GM19468 (cell line): ENCODE data around the gene TMED9.
"Not testable (repeated sequence)": the region's sequence is repeated elsewhere in the genome, so short reads cannot be mapped to it uniquely, and the experiment has no call there.

ENCODE experiments used
- ATAC-seq: cut with Tn5 transposase; IDR thresholded peaks from one replicate; pipeline ENCODE4 v1.9.1; 2021; ENCODE audit warnings: mild to moderate bottlenecking, moderate library complexity, moderate number of reproducible peaks; ENCODE audit not compliant: unreplicated experiment; ENCODE audit errors: extremely low read depth

Gene TMED9

DNA sequence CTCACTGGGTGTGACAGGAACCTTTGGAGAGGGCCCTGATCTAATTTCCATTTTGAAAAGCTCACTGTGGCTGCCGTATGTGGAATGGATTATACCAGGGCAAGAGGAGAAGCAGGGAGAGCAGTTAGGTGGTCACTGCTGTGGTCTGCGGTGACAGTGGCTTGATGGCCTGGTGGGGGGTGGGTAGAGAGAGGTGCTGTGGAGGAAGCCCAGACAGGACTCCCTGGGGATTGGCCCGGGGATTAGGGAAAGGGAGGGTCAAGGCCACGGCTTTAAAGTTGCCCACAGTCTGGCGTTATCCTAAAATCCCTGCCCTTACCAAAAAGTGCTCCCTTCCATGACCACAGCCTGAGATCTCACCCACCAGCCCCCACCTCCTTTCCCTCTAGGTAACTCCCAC is 12.7 kb downstream of the TMED9 start:
- no peak for ATAC-seq

DNA sequence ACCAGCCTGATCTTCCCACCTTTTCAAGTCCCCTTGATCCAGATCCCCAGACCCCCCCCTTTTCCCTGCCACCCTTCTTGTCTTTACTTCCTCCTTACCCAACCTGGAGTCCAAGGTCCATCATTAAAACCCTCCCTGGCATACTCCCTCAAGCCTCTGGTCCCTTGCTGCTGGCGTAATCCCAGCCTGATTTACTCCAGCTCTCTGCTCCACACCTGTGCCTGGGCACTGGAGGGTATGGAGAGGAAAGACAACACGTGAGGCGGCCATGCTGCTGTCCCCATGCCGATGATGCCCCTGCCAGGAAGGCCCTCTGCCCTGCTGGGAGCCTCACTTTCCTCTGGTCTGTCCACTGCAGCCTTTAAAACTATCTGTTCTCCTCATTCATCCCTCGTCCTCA is 13.1 kb downstream of the TMED9 start:
- no peak for ATAC-seq

DNA sequence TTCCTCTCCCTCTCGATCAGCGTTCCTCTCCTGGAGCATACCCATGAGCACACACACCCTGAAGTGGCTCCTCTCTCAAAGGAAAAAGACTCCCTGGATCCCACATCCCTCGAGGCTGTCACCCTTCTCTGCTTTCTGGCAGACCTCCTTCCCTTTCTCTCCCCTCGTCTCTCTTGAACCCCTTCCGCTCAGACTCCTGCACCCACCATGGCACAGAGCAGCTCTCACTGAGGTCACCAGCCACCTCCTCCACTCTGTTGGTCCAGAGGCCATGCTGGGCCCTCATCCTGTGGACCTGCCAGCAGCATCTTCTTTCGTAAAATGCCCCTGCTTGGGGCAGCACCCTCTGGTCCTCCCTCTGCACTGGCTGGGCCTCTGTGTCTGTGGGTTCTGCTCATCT is 13.7 kb downstream of the TMED9 start:
- no peak for ATAC-seq

DNA sequence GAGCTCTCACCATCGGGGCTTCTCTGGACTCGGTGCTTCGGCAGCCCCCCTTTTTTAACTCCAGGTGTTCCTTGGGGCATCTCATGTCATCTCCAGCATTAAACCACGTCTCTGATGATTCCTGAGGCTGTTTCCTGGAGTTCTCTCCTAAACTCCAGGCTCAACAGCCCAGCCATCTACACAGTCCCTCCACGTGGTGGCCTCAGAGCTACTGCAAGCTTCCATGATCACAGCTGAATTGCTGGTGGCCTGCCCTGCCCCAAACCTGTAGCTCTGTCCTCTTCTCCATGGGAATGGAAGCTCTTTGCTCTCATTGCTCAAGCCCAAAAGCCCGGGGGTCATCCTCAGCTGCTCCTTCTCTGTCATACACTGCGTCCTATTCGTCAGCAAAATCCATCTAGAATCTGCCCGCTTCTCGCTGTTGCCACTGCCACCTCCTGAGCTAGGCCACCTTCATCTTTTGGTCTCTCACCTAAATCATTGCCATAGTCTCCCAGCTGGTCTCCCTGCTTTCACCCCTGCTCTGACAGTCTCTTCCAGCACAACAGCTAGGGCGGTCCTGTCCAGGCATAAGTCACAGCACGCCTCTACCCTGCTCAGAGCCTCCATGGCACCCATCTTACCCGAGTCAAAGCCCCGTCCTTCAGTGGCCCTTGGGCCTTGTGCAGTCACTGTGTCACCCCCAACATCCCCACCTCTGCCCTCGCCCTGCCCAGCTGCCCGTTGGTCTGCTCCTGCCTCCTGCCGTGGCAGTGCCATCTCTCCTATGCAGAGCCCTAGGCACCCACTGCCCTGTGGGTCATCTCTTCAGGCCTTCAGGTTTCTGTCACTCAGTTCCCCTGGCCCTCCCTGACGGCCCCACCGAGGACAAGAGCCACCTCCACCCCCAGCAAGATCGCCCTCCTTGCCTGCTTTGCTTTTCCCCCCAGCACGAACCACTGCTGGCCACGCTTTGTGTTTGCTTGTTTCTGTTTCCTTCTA is 14.4 kb downstream of the TMED9 start:
- ATAC-seq, result no peak

DNA sequence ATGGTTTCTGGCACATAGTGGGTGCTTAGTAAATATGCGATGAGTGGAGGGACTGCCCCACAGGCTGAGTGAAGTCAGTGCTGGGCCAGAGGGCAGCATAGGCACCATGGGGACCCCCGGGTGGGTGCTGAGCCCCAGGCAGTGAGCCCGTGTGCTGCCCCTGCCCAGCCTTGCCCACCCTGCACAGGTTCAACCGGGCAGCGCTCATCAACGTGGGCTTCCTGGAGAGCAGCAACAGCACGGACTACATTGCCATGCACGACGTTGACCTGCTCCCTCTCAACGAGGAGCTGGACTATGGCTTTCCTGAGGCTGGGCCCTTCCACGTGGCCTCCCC is 15.1 kb downstream of the TMED9 start:
- ATAC-seq, result no peak

DNA sequence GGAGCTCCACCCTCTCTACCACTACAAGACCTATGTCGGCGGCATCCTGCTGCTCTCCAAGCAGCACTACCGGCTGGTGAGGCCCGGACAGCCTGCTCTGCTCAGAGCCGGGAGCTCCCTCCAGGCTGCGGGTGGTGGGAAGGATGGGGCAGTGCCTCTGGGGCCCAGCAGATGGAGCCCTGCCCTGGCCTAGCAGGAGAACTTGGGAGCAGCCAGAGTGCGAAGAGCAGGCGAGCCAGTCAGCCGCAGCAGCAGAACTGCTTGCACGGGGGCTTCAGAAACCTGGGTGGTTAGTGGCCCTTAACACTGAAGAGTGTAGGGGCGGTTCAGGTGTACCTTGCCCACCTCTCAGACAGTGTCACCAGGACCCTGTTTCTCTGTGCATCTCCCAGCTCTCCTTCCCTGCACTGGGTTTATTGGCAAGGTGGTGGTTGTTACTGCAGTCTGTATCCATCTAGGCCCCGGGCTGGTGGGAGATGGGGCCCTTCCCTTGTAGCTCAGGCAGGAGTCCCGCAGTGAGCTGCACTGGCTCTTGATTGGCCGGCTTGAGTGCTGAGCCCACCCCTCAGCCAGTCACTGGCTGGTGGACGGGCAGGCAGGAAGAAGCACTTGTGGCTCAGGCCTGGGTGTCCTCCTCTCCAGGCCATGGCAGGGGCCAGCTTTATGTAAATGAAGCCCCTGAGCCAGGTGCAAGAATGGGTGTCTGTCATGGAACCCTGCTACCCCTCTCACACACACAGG is 15.6 kb downstream of the TMED9 start:
- ATAC-seq, result no peak

DNA sequence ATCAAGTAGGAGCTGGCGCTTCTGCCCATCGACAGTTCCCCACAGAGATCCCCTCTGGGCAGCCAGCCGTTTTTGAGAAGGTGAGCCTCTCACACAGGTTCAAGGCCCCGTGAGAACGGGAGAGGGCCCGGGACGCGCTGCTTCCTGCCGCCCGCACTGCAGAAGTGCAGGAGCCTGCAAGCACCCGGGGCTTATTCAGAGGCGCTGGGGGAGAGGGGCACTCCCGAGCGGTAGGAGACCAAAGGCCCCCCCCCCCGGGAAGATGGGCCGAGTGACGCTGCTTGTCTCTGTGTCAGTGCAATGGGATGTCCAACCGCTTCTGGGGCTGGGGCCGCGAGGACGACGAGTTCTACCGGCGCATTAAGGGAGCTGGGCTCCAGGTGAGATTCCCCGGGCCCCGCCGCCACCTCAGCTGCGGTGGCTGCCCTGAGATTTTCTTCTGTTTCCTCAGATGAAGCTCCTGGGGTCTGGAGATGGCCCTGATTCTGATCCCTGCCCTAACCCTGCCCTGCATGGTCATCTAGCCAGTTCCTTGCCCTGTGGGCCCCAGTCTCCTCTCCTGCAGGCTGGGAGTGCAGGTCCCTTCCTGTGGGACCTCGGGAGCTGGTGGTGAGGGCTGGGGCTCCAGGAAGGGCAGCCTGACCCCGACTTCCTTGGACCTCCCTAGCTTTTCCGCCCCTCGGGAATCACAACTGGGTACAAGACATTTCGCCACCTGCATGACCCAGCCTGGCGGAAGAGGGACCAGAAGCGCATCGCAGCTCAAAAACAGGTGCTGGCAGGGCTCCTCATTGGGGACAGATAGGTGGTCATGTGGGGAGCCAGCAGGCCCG is 16.5 kb downstream of the TMED9 start:
- ATAC-seq, result no peak

DNA sequence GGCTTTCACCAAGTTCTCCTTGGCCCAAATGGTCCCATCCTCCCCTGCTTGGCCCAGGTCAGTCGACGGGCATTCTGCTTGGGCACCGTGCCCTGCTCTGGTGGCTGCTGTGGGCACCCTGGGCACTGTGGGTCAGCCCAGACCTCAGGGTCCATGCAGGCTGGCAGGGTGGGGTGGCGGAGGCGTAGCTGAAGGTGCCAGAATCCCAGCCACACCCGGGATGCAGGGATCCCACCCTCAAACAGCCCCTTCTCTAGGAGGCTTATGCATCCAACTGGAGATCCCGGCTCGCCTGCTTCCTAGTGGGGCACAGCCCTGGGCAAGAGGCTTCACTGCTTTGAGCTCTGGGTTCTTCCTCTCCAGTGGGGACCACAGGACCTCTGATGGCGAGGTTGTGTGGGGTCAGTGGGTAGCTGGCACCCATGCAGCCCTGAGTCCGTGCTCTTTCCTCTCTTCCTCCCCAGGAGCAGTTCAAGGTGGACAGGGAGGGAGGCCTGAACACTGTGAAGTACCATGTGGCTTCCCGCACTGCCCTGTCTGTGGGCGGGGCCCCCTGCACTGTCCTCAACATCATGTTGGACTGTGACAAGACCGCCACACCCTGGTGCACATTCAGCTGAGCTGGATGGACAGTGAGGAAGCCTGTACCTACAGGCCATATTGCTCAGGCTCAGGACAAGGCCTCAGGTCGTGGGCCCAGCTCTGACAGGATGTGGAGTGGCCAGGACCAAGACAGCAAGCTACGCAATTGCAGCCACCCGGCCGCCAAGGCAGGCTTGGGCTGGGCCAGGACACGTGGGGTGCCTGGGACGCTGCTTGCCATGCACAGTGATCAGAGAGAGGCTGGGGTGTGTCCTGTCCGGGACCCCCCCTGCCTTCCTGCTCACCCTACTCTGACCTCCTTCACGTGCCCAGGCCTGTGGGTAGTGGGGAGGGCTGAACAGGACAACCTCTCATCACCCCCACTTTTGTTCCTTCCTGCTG is 17.4 kb downstream of the TMED9 start:
- ATAC-seq, result no peak

DNA sequence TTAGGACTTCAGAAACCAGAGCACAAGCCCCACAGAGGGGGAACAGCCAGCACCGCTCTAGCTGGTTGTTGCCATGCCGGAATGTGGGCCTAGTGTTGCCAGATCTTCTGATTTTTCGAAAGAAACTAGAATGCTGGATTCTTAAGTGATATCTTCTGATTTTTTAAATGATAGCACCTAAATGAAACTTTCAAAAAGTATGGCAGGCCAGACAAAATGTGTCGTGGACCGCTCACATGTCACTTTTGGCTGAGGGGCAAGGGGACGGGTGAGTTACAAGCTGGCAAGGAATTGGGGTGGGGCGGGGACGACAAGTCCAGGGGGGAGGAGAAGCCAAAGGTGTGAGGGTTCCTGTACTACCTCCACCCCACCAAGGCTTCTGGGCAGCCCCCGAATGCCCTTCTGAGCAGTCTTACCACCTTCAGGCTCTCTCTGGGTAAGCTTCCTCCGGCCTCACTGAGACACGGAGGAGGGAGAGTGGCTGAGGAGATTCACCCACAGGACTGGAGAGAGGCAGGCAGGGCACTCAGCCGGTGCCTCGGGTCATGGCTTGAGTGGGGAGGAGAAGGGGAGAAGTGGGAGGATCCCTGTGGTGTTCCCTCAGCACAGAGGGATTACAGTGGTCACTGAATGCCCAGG is 18.2 kb downstream of the TMED9 start:
- ATAC-seq, result no peak

DNA sequence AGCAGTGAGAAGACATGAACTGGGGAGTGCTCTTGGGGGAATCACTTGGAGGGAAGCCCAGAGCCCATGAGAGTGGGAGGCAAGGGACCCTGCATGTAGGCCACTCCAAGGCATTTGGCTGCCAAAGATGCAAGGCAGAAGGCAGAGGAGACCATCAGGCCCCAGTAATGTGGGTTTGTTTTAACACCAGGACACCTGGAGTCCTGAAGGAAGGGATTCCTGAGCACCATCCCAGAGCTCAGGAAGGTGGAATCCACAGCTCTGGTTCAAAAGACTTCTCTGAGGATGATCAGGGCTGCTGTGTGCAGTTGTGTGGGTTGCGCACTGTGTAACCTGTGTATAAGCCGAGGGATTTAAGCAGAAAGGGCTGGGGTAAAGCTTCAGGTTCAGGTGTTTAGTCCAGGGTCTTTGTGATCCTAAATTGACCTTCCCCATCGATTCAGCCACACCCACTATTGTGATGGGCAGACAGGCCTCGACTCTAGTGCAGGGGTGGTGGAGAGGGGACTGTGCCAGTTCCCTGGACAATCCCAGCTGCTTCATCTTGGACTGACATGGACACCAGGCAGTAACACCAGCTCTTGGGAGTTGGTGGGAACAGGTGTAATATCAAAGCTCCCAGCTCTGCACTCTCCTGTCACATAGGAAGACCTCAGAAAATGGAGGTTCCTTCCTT is 18.9 kb downstream of the TMED9 start:
- no peak for ATAC-seq

DNA sequence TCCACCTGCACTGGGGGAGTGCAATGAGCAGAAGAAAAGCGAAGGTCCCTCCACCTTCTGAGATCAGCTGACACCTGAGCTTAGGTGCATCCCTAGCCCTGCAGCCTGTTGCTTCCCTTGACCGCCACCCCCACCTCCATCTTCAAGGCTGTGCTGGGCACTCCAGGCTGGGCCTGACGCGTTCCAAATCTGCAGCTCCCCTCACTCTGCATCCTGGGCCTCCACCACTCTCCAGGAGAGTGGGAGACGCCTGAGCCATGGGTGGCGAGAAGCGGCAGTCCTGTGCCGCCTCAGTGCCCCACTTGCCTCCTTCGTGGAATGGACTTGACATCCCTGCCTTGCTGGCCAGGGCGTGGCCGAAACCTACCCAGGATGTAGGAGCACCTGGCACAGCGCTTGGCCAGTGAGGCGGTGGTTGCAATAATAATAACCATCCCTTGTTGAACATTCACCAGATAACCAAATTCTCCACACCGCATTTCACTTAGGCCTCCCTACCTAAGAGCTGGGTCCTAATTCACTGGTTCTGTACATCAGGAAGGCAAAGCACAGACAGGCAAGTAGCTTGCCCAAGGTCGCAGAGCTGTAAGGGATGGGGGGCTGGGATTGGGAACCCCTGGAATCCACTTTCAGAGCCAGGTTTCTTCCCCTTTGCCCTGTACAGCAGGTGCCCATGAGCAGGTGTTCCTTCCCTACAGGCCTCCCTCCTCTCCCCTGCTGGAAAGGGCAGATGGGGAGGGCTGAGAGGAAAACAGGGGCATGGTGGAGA is 19.6 kb downstream of the TMED9 start:
- no peak for ATAC-seq

DNA sequence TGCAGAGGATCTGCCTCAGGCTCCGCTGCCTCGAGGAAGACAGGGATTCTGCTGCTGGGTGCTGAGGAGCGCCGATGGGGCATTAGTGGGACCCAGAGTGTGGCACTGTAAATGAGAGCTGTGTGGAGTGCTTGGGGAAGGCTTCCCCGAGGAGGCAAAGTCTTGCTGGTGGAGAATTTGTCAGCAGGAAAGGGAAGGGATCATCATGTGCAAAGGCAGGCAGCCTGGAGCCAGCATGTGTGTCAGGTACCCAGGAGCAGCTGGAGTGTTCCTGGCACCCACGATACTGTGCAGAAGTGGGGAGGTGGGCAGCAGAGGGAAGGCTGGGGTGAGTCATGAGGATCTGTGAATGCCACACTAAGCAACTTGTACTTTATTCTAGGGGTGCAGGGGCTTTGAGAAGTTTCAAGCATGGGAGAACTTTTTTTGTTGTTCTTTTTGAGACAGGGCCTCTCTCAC is 20.2 kb downstream of the TMED9 start:
- no peak for ATAC-seq

DNA sequence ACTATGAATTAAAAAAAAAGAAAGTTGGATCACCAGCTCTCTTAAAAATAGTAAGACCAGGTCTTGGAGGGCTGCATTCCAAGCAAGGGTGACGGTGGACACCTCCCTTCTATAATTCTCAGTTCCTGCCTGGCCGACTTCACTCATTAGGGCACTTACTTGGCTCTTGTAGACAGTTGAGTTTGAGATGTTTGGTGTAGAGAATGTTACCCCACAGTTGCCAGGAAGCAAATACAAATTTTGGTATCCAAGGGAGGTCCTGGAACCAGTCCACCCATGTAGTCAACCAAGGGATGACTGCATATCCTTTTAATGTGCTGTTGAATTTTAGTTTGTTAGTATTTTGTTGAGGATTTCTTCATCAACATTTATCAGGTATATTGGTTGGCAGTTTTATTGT is 28.6 kb downstream of the TMED9 start:
- no peak for ATAC-seq

DNA sequence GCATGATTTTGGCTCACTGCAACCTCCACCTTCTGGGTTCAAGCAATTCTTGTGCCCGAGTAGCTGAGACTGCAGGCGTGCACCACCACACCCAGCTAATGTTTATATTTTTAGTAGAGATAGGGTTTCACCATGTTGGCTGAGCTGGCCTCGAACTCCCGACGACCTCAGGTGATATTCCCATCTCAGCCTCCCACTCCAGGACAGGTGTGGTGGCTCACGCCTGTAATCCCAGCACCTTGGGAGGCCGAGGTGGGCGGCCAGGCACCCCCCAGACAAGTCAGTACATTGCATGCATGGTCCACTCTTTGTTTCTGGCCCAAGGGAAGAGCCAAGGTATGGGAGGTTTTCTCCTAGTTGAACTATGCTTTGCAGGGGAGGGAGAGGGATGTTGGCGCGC is 32.2 kb downstream of the TMED9 start:
- ATAC-seq, result not testable (repeated sequence)

DNA sequence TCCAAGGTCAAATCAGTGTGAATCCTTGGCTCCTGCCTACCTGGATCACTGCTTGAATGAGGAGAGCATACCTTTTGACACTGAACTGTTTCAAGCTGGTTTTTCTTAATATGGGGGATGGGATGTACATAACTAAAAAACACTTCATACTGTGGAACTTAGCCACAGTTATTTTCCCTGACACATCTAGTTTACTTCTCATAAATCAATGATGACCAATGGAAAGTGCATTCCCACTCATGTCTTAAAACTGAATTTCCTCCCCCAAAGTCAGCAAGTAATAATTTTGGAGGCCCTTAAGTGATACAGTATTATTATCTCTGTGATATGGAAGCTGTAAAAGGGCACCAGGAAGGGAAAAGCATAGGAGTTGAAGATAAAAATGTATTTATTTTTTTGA is 38.2 kb downstream of the TMED9 start:
- ATAC-seq, result not testable (repeated sequence)

DNA sequence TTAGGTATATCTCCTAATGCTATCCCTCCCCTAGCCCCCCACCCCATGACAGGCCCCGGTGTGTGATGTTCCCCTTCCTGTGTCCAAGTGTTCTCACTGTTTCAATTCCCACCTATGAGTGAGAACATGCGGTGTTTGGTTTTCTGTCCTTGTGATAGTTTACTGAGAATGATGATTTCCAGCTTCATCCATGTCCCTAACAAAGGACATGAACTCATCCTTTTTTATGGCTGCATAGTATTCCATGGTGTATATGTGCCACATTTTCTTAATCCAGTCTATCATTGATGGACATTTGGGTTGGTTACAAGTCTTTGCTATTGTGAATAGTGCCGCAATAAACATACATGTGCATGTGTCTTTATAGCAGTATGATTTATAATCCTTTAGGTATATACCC is 42.9 kb downstream of the TMED9 start:
- ATAC-seq, result not testable (repeated sequence)

DNA sequence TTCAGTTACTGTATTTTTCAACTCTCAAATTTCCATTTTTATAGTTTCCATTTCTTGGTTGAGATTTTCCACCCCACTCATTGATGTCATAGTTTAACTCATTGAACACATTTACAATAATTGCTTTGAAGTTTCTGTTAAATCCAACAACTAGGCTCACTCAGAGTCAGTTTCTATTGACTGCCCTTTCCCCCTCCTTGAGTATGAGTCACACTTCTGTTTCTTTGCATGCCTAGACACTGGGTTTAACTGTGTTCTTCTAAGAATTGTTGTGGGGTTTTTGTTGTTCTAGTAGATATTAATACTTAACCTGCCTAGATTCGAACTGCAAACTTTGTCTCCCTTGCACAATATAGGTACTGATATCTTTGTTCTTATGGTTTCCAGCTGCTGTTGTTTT is 53.5 kb downstream of the TMED9 start:
- ATAC-seq, result not testable (repeated sequence)
